CD4-positive, CD25-positive, alpha-beta regulatory T cell (primary cell): ENCODE measurements around the gene BRINP2. TPM values are rescaled to one million over a fixed set of nuclear protein-coding genes. Genes with fewer than 3 reads are reported as not detected.

Experiments used
- polyA plus RNA-seq, 4 donors: library from polyadenylated mRNA; unstranded; fragments of 300-500 nt; fragmentation: Illumina TruSeq; gene quantifications; one replicate each; pipeline ENCODE4 v1.2.3, GENCODE V29; 2021
- total RNA-seq: library from RNA; stranded (reverse); gene quantifications from one replicate; pipeline ENCODE4 v1.2.3, GENCODE V29; 2022

The BRINP2 gene
- total and polyA plus RNA-seq, 5 donors from 2014 or later, result not detected

Other genes with a start within 250 kb of the BRINP2 start
- not detected for gene ASTN1, start 6.2 kb upstream of the BRINP2 start, total RNA-seq
- not detected for gene ASTN1, start 6.2 kb upstream of the BRINP2 start, polyA plus RNA-seq